OCI-LY1 (cell line): ENCODE results near the gene USP6NL.

Source experiments
- CTCF ChIP-seq: fragments of 200-600 bp; sonication (generic), shearing (Covaris generic); IDR thresholded peaks from 2 replicates; pipeline ENCODE4 v1.5.1; 2017; ENCODE audit warnings: mild to moderate bottlenecking, antibody characterized with exemption, low read length, moderate library complexity, mixed read lengths
- EZH2 ChIP-seq: fragments of 200-600 bp; sonication (generic), shearing (Covaris generic); IDR thresholded peaks from 2 replicates; pipeline ENCODE4 v1.8.0; 2017; ENCODE audit warnings: borderline replicate concordance, mixed run types, mild to moderate bottlenecking, antibody characterized with exemption, low read length, moderate library complexity, mixed read lengths

GRCh38 chr10:11546581-11546980, 64.9 kb downstream of the USP6NL start:
- TF ChIP-seq CTCF = no peak
- TF ChIP-seq EZH2 = no peak
